ENCODE measurements around the gene FOXE3. TPM values are rescaled to one million over a fixed set of nuclear protein-coding genes. Genes with fewer than 3 reads are reported as not detected.

FOXE3 gene
- total and polyA plus RNA-seq, 9 of the 15 experiments (the other 6 are each of a cell fraction or from before 2014, with no cell fraction given), result not detected

- H3K4me3 ChIP-seq, result no peak overlapping the region
- H3K79me2 ChIP-seq (ENCODE audit: control insufficient read depth, insufficient read depth, low read length), result no peaks in the 10 kb centered on the region
- TF ChIP-seq MYBL2 (IDR thresholded peaks at IDR 0.05; ENCODE audit: low read depth) (no peak), MYBL2 (CRISPR knock-in tag; IDR thresholded peaks at IDR 0.05; ENCODE audit: borderline replicate concordance) (no peak), U2AF1 (optimal IDR thresholded peaks at IDR 0.05; ENCODE audit: low read depth, low read length) (no peak), ZHX1 (conservative IDR thresholded peaks at IDR 0.05; ENCODE audit: low read length) (no peak), ELK1 (CRISPR knock-in tag; IDR thresholded peaks at IDR 0.05) (no peak), NFIC (IDR thresholded peaks at IDR 0.05) (no peak), EZH2 (IDR thresholded peaks at IDR 0.05; ENCODE audit: borderline replicate concordance, low read depth, low read length) (peak; percentile 92), UBTF (IDR thresholded peaks at IDR 0.05; ENCODE audit: borderline replicate concordance in 1 of 2, low read depth in 2 of 2, low read length in 2 of 2) (0 out of 4 replicates have a peak, but pooled peaks of 1 of the 2 experiments have one; percentile 55), XRCC4 (IDR thresholded peaks at IDR 0.05; ENCODE audit: extremely low read depth, insufficient read depth, insufficient read length) (no peak)
- intact Hi-C loops (cut with micrococcal nuclease) (no loop called here), in situ Hi-C loops (cut with MboI) (no loop called here)
- FAIRE-seq, result no peak
- no peak overlapping the region for H3K27ac ChIP-seq (ENCODE audit: extremely low read depth, low read depth, low read length)
- peaks cover 6% of the 10 kb centered on the region; the same call in 1 of the 2 replicates for H4K20me1 ChIP-seq (replicated peaks; ENCODE audit: control insufficient read depth, insufficient read depth, low read length)
- POLR2A ChIA-PET, result no interaction called here
- no TSS peak for BruUV-seq (replicated peaks)
- CTCF ChIA-PET (ENCODE audit: low intra/inter-chr PET ratio), result no interaction called here
- H3K9ac ChIP-seq (ENCODE audit: insufficient read depth in 1 of 2, low read depth in 2 of 2, low read length in 2 of 2), result no peak overlapping the region; a peak in 1 of 4 replicates
- H3K27me3 ChIP-seq (ENCODE audit: control insufficient read depth in 2 of 2, insufficient read depth in 2 of 2, low read length in 2 of 2), result peaks cover 76 to 86% of the 10 kb centered on the region in 2 experiments; a peak in 4 of 5 replicates
- no peaks in the 10 kb centered on the region for H3K36me3 ChIP-seq (ENCODE audit: control insufficient read depth, insufficient read depth, low read length)
- no peak overlapping the region for H3K4me2 ChIP-seq (ENCODE audit: insufficient read depth, low read length)
- whole genome bisulfite sequencing (ENCODE audit: insufficient coverage, low coverage, missing lambda C conversion rate), result 17% methylated on average over 55 of the region's 73 CpGs
- H3K9me3 ChIP-seq (replicated peaks; ENCODE audit: control insufficient read depth, insufficient read depth, low read depth, low read length), result no peaks in the 10 kb centered on the region
- H3K9me1 ChIP-seq (ENCODE audit: control insufficient read depth, insufficient read depth, low read length), result no peaks in the 10 kb centered on the region
- peak; percentile 25 for ATAC-seq
- H3K4me1 ChIP-seq (replicated peaks in 1 of 2; ENCODE audit: control insufficient read depth in 2 of 2, insufficient read depth in 2 of 2, low read length in 2 of 2), result peaks cover 0 to 10% of the 10 kb centered on the region in 2 experiments; a peak in 2 of 5 replicates
- no peak overlapping the region for H2AFZ ChIP-seq (ENCODE audit: low read depth, low read length)
- peak in 1 of 4 experiments; percentile 36 for DNase-seq (ENCODE audit: extremely low read depth in 1 of 4, low spot score in 3 of 4)
Observed at GRCh38 chr1:47444562-47445465, 28.7 kb downstream of the FOXE3 start.

Data from K562 (cell line).